DMS114 treated with DMSO at 0.1 percent for 48 hours (cell line): ENCODE measurements around the gene CFHR2.
"Not testable (repeated sequence)": the region's sequence is repeated elsewhere in the genome, so short reads cannot be mapped to it uniquely, and the experiment has no call there.

Experiments
- DNase-seq: peaks from one replicate; lab custom pipeline; 2025; ENCODE audit not compliant: unreplicated experiment; lab: John Stamatoyannopoulos, UW

CFHR2 gene

DNA sequence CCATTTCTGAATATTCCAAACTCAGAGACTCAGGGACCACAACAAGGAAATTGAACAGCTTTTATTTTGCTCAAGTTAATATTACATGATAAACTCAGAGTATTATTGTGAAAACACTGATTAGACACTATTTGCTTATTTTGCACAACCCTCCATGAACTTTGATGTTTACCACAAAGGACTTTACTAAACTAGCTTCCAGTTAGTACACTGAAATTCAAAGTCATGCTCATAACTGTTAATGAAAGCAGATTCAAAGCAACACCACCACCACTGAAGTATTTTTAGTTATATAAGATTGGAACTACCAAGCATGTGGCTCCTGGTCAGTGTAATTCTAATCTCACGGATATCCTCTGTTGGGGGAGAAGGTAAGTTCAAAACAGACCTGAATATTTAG is at the start of gene CFHR2:
Gene CFHR2 (plus strand): TSS at position 171 of the 400 bp plus-strand sequence. CDS start 143 bp downstream, at position 314.
- not testable (repeated sequence) for DNase-seq

DNA sequence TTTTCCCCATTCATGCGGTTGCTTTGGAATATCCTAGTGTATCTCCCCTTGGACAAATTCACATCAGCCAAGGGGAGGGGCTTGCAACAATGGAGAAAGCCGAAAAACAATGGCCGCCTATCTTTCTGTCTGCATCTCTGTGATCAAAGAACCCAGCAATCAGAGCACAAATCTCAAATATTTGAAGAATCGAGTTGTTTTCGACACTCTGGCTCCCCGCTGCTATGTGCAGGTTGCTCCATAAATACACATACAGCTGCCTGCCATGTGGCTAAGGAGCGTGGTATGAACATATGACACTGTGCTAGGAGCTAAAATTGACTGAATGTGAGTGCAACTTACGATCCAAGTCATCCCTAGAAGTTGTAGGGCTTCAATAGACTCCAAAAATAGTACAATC is 47.2 kb upstream of the CFHR2 start:
- DNase-seq = no peak

DNA sequence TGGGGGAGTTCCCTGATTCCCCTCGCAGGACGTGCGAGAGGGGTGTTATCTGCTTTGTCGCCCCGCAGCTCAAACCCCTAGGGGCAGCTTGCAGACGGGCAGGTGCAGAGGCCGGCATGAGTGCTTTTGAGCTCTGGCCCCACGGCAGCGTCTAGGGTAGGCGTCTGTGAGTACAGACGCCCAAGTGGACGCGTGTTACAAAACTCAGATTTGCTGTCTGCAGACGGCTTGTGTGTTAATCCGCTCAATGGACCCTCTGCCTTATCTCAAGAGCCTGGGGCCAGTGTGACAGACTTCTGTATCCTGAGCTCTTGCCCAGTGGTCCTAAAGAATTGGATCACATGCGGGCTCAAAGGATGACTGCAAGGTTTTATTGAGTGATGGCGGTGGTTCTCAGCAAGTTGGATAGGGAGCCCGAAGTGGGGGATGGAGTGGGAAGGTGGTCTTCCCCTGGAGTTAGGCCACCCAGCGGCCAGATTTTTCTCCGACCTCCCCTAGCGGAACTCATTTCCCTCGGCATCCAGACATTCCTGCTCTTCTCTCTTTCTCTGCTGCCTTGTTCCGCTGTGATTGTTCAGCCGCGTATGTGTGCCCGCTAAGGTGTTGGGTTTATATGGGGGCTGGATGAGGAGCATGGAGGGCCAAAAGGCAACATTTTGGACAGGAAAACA is 46.2 kb upstream of the CFHR2 start:
- DNase-seq = peak; percentile 43

DNA sequence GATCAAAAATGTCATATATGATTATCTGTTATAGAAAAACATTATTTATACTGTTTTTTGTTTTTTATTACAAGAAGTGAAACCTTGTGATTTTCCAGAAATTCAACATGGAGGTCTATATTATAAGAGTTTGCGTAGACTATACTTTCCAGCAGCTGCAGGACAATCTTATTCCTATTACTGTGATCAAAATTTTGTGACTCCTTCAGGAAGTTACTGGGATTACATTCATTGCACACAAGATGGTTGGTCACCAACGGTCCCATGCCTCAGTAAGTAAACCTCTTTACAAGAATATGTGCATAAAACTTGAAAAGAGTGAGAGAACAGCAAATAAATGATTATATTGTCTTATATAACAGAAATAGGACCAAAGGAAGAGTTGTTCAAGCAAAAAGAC is 41.2 kb upstream of the CFHR2 start:
- DNase-seq = no peak

DNA sequence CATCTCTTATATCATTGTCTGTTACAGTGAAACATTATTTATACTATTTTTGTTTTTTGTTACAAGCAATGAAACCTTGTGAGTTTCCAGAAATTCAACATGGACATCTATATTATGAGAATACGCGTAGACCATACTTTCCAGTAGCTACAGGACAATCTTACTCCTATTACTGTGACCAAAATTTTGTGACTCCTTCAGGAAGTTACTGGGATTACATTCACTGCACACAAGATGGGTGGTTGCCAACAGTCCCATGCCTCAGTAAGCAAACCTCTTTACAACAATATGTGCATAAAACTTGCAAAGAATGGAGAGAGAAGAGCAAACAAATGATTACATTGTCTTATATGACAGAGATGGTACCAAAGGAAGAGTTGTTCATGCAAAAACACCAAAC is 33.3 kb upstream of the CFHR2 start:
- DNase-seq = no peak

DNA sequence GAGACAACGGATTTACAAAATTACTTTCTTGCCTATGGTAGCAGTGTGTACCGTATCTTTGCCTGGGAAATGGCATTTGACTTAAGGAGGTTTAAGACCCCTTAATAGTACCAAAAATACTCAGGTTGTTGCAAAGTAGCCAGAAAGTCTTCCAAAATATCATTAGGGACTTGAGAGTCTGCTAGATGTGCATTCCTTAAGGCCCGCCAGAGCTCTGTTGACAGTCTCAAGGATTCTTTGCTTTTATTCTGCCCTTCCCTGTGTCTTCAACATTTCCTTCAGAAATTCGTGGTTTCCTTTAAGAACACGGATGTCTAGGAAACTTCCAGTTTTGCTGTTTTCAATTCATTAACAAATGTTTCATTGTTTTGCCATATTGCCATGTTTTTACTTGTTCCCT is 31.3 kb upstream of the CFHR2 start:
- not testable (repeated sequence) for DNase-seq

DNA sequence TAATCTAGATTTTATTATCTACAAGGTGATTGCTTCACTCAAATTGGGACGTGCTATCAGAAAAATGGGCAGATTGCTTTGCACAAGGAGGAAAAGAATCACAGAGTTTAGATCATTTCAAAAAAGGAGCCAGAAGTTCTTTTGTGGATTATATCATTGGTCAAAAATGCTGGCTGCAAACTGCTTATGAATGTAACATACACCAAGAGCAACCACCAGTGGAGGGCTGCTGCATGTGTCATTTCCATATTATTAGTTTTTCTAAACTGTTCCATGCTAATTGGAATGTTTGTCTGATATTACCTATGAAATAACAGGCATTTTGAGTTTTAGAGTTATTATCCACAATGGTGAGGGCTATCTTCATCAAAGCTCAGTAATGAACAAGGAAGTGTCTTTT is 16.7 kb upstream of the CFHR2 start:
- not testable (repeated sequence) for DNase-seq

DNA sequence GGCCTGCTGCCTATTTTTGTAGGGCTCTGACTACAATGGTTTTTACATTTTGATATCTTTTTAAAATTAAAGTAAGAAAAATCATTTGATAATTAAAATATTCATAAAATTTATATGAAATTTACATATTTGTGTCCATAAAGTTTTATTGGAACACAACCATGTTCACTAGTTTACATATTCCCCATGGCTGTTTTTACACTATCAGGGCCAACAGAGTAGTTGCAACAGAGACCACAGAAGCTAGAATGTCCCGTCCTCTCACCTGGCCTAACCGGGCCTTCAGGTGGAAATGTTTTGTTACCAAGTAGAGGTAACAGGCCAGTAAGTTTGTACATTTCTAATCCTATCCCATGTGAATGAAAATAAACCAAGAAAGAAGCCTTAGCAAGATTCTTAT is 10.7 kb upstream of the CFHR2 start:
- DNase-seq = not testable (repeated sequence)

DNA sequence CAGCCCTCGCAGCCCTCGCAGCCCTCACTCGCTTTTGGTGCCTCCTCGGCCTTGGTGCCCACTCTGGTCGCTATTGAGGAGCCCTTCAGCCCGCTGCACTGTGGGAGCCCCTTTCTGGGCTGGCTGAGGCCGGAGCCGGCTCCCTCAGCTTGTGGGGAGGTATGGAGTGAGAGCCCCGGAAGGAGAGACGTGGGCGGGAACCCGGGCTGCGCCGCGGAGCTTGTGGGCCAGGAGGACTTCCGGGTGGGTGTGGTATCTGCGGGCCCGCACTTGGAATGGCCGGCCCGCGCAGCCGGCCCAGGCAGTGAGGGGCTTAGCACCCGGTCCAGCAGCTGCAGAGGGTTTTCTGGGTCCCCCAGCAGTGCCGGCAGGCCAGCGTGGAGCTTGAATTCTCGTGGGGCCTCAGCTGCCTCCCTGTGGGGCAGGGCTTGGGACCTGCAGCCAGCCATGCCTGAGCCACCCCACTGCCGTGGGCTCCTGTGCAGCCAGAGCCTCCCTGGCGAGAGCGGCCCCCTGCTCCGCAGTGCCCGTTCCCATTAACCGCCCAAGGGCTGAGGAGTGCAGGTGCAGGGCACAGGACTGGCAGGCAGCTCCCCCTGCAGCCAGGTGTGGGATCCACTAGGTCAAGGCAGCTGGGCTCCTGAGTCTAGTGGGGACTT is 9.9 kb upstream of the CFHR2 start:
- DNase-seq = no peak

DNA sequence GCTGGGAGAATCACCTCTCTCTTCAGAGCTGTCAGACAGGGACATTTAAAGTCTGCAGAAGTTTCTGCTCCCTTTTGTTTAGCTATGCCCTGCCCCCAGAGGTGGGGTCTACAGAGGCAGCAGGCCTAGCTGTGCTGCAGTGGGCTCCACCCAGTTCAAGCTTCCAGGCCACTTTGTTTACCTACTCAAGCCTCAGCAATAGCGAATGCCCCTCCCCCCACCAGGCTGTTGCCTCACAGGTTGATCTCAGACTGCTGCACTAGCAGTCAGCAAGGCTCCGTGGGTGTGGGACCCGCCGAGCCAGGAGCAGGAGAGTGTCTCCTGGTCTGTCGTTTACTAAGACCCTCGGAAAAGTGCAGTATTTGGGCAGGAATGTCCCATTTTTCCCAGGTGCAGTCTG is 2.1 kb upstream of the CFHR2 start:
- DNase-seq = not testable (repeated sequence)

DNA sequence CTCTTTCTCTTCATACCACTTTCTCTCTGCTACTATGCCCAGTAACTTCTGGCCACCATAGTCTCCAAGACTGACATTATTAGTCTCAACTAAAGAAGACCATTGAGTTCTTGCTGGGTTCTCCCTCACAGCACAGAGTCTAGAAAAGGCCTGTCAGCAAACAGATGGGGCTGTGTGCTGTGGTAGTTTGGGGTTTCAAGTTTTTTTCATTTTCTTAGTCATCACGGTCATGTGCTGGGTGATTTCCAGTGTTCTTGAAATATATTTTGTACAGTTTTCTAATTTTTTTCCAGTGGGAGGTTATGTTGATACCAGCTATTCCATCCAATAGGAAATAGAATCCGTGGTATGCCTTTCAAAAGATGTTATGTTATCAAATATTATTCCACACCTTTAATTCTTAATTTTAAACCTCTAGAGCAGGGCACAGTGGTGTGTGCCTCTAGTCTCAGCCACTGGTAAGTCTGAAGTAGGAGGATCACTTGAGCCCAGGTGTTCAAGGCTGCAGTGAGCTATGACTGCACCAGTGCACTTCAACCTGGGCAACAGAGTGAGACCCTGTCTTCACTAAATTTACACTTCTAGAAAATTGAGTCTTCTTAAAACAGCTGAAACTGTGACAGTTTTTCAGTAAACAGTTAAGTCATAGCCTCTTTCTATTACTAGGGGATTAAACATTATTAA is 8.3 kb downstream of the CFHR2 start:
- DNase-seq = no peak

DNA sequence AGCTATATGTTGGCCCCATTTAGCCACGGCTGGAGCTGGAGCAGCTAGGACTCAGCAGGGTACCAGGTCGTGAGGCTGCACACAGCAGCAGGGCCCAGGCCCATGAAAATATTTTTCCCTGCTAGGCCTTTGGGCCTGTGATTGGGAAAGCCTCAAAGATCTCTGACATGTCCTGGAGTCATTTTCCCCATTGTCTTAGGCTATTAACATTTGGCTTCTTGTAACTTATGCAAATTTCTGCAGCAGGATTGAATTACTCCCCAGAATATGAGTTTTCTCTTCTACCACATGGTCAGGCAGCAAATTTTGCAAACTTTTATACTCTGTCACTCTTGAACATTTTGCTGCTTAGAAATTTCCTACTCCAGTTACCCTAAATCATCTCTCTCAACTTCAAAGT is 11.2 kb downstream of the CFHR2 start:
- no peak for DNase-seq

DNA sequence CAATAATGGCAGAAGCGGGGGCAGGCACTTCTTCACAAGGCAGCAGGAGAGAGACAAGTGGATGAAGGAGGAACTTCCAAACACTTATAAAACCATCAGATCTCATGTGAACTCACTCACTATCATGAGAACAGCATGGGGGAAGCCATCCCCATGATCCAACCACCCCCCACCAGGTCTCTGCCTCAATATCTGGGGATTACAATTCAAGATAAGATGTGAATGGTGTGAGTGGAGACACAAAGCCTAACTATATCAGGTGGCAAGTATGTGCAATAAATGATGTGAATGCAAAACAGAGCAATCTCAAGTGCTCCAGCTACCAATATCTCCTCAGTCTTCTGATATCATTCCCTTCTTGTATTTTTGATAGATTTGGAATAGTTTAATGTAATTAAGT is 12.4 kb downstream of the CFHR2 start:
- DNase-seq = no peak

DNA sequence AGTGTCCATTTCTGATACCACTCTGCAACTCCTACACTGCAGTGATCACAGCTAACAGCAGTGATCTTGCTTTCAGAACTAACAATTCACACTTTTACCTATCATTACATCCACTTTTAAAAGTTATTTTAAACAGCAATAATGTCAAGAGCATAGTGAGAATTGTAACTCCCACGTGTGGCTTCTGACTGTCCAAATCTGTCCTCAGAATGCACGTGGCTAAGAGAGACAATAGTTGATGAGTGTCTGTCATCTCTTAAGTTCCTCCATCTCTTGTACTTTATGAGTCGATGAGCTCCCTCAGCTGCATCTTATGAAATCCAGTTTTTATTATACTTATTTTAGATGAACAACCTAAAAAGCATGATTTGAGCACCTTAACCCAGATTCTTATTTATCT is 17.3 kb downstream of the CFHR2 start:
- DNase-seq = no peak

DNA sequence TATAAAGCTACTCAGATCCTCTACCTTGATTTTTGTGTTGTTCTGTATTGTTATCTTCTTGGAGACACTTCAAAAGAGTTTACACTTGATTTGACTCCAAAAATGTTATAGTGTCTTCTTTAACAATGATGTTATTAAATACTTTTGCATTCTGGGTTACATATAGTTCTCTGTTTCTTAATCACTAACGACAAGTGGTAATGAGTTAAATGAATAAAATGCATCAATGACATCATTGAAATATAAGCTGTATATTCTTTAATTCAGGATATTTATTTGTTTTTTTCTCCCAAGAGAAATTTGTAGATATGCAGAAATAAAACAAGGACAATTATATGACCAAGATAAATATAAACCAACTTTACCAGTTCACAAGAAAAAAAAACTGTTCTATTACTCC is 26.6 kb downstream of the CFHR2 start:
- DNase-seq = no peak

DNA sequence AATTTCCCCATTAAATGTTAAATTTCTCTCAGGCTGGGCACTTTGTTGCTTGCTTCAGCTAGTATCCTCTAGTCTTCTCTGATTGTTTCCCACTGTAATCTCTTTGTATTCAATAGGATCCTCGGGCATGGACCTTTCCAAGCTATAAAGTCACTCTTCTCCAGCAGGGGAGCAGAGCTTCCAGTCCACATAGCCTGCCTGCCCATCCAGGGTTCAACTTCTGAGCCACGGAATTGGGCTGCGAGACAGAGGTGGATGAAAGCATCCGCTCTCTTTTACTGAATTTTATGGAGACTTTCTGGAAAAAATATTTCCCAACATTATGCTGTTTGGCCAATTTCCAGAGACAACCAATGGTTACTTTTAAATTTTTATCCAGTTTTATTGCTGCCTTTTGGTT is 32.7 kb downstream of the CFHR2 start:
- no peak for DNase-seq

DNA sequence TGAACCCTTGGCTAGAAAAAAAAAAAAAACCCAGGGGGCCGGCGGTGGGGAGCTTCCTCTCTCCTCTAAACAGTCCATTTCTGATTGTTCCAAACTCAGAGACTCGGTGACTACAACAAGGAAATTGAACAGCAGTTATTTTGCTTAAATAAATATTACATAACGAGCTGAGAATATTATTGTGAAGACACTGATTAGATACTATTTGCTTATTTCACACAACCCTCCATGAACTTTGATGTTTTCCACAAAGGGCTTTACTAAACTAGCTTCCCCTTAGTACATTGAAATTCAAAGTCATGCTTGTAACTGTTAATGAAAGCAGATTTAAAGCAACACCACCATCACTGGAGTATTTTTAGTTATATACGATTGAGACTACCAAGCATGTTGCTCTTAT is 33.7 kb downstream of the CFHR2 start, which contains the start of gene CFHR5:
Gene CFHR5 (plus strand): TSS at position 279 of the 400 bp plus-strand sequence. CDS start 109 bp downstream, at position 388.
- no peak for DNase-seq

DNA sequence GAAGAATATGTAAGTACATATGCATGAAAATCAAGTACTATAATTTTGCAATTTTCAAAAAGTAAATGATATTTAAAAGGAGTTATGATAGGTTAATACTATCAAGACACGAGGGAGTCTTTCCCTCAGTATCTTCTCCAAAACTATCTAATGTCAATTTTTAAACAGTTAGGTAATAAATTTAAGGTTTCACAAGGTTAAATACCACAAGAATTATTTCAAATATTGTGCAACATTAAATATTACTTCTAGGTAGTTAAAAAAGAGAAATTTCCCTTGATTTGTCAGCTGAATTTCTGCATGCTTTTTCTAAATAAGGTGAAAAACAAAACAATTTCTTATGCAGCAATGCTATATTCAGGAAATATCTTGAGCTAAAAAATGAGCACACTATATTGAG is 37.3 kb downstream of the CFHR2 start:
- DNase-seq = no peak

DNA sequence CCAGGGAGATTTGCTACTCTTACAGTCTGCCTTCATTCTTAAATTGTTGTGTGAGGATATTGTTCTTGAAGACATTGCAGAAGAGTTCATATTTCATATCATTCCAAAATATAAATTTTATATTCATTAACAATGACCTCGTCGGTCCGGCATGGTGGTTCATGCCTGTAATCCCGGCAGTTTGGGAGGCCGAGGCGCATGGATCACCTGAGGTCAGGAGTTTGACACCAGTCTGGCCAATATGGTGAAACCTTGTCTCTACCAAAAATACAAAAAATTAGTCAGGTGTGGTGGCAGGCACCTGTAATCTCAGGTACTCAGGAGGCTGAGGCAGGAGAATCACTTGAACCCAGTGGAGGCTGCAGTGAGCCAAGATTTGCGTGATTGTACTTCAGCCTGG is 38.7 kb downstream of the CFHR2 start:
- DNase-seq = not testable (repeated sequence)

DNA sequence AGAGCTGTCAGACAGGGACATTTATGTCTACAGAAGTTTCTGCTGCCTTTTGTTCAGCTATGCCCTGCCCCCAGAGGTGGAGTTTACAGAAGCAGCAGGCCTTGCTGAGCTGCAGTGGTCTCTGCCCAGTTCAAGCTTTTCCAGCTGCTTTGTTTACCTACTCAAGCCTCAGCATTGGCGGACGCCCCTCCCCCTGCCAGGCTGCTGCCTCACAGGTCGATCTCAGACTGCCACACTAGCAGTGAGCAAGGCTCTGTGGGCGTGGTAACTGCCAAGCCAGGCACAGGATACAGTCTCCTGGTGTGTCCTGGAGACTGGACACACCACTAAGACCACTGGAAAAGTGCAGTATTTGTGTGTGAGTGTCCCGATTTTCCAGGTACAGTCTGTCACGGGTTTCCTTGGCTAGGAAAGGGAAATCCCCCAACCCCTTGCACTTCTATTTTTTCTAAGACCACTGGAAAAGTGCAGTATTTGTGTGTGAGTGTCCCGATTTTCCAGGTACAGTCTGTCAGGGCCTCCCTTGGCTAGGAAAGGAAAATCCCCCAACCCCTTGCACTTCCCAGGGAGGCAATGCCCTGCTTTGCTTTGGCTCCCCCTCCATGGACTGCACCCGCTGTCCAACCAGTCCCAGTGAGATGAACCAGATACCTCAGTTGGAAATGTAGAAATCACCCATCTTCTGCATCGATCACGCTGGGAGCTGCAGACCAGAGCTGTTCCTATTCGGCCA is 48.5 kb downstream of the CFHR2 start:
- not testable (repeated sequence) for DNase-seq

DNA sequence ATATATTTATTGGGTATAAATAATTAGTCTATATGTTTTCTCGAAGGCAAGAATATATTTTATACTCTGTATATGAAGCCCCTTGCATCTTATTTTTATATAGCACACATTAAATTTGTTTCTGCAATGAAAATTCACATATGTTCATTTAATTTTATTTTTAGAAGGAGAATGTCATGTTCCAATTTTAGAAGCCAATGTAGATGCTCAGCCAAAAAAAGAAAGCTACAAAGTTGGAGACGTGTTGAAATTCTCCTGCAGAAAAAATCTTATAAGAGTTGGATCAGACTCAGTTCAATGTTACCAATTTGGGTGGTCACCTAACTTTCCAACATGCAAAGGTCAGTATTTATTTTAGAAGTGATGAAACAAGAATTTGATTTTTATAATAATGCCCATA is 50.4 kb downstream of the CFHR2 start:
- no peak for DNase-seq
